Muscle layer of colon (tissue), 2 donors: Measurements from ENCODE around the gene TRAF3IP3.
"Not testable (repeated sequence)": the region's sequence is repeated elsewhere in the genome, so short reads cannot be mapped to it uniquely, and the experiment has no call there.

Experiments used
- H3K27ac ChIP-seq: one replicate; pipeline ENCODE4 v1.7.0; 2013; ENCODE audit warnings: low read depth, mild to moderate bottlenecking, low read length, moderate library complexity
- H3K27me3 ChIP-seq, 2 donors: one replicate each; pipeline ENCODE4 v1.7.0; 2013; ENCODE audit warnings: low read length in 2 of 2, mild to moderate bottlenecking in 2 of 2; ENCODE audit not compliant: insufficient read depth in 2 of 2, control insufficient read depth in 1 of 2
- H3K36me3 ChIP-seq: one replicate; pipeline ENCODE4 v1.7.0; 2013; ENCODE audit warnings: mild to moderate bottlenecking, low read length; ENCODE audit not compliant: insufficient read depth
- H3K4me1 ChIP-seq: one replicate; pipeline ENCODE4 v1.7.0; 2013; ENCODE audit warnings: mild to moderate bottlenecking, low read length; ENCODE audit not compliant: insufficient read depth
- H3K4me3 ChIP-seq, 2 donors: one replicate each; pipeline ENCODE4 v1.7.0; 2013; ENCODE audit warnings: low read length in 2 of 2, low read depth in 1 of 2, mild to moderate bottlenecking in 1 of 2, moderate library complexity in 1 of 2
- H3K9ac ChIP-seq: one replicate; pipeline ENCODE4 v1.7.0; 2013; ENCODE audit warnings: low read length
- H3K9me3 ChIP-seq: one replicate; pipeline ENCODE4 v1.7.0; 2013; ENCODE audit warnings: mild to moderate bottlenecking, low read length
- donor health status: abdominal sarcoma.
- donor health status: Adenocarcinoma of cecum.

The TRAF3IP3 gene

GRCh38 chr1:209786146-209786545 is 30.3 kb downstream of the TRAF3IP3 start:
- peak overlapping the region; percentile 35 for H3K27ac ChIP-seq
- peaks cover 40% of the 10 kb centered on the region for H3K4me1 ChIP-seq
- H3K4me3 ChIP-seq = no peak overlapping the region
- no peak overlapping the region for H3K9ac ChIP-seq
- H3K9me3 ChIP-seq = no peaks in the 10 kb centered on the region
- H3K27me3 ChIP-seq = no peaks in the 10 kb centered on the region
- no peaks in the 10 kb centered on the region for H3K36me3 ChIP-seq

DNA sequence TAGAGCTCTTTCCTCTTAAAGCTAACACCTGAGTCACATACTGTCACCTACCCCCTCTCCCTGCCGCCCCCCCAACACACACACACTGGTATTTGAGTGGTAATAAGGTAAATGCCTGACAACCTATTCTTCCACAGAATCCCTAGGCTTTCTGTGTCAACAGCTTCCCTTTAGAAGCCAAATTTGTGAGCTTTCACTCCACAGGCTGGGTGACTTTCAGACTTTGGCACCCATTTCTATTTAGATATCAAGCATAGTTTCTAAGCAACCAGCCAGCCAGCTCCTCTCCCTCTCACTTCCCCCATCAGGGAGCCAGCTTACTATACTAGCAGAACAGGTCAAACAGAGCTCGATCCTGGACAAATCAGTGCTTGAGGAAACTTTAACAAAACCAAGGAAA is 31.7 kb downstream of the TRAF3IP3 start:
- no peak overlapping the region for H3K4me3 ChIP-seq
- no peaks in the 10 kb centered on the region for H3K9me3 ChIP-seq
- peaks cover 40% of the 10 kb centered on the region for H3K4me1 ChIP-seq
- peak overlapping the region; percentile 74 for H3K27ac ChIP-seq
- no peaks in the 10 kb centered on the region for H3K36me3 ChIP-seq
- no peak overlapping the region for H3K9ac ChIP-seq
- H3K27me3 ChIP-seq = no peaks in the 10 kb centered on the region

DNA sequence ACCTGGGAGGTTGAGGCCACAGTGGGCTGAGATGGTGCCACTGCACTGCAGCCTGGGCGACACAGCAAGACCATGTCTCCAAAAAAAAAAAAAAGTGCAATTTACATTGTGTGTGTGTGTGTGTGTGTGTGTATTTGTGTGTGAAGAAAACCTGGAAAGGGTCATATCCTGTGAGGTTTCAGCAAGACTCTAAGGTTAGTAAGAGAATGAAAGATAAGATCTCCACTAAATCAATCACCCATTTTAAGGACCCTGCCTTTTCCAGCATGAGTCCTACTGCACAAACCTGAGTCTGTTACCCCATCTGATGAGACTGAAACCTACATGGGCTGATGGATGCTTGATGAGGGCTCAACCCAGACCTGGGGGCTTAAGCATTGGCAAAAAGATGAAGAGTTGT is 33.4 kb downstream of the TRAF3IP3 start:
- no peak overlapping the region for H3K9ac ChIP-seq
- no peaks in the 10 kb centered on the region for H3K9me3 ChIP-seq
- no peaks in the 10 kb centered on the region for H3K27me3 ChIP-seq
- peaks cover 30% of the 10 kb centered on the region for H3K4me1 ChIP-seq
- no peak overlapping the region for H3K4me3 ChIP-seq
- H3K36me3 ChIP-seq = no peaks in the 10 kb centered on the region
- no peak overlapping the region for H3K27ac ChIP-seq

- Histone ChIP-seq H3K9ac (no peak overlapping the region), H3K4me1 (peaks cover 25% of the 10 kb centered on the region), H3K9me3 (no peaks in the 10 kb centered on the region), H3K4me3 (no peak overlapping the region), H3K36me3 (no peaks in the 10 kb centered on the region), H3K27ac (no peak overlapping the region), H3K27me3 (no peaks in the 10 kb centered on the region)
These were observed 34.7 kb downstream of the TRAF3IP3 start for GRCh38 chr1:209790286-209791193.

DNA sequence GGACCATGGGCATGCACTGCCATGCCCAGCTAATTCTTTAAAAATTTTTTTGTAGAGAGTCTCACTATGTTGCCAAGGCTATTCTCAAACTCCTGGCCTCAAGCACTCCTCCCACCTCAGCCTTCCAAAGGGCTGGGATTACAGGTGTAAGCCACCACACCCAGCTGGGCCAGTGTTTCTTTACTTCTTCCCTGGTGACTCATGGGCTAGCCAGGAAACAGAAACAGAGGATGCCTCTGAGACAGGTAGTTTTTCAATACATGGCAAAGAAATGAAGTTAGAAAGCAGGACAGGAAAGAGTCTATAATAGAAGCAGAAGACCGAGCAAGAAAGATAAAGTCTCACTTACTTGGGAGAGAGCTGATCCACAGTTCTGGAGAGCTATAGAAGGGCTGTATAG is 36.1 kb downstream of the TRAF3IP3 start:
- Histone ChIP-seq H3K9me3 (no peaks in the 10 kb centered on the region), H3K27me3 (no peaks in the 10 kb centered on the region), H3K4me3 (no peak overlapping the region), H3K36me3 (no peaks in the 10 kb centered on the region), H3K9ac (no peak overlapping the region), H3K4me1 (peaks cover 20% of the 10 kb centered on the region), H3K27ac (no peak overlapping the region)

GRCh38 chr1:209793711-209794110 is 37.9 kb downstream of the TRAF3IP3 start:
- not testable (repeated sequence) for H3K9me3 ChIP-seq, H3K4me3 ChIP-seq, H3K36me3 ChIP-seq, H3K4me1 ChIP-seq, H3K27me3 ChIP-seq, H3K27ac ChIP-seq, H3K9ac ChIP-seq

DNA sequence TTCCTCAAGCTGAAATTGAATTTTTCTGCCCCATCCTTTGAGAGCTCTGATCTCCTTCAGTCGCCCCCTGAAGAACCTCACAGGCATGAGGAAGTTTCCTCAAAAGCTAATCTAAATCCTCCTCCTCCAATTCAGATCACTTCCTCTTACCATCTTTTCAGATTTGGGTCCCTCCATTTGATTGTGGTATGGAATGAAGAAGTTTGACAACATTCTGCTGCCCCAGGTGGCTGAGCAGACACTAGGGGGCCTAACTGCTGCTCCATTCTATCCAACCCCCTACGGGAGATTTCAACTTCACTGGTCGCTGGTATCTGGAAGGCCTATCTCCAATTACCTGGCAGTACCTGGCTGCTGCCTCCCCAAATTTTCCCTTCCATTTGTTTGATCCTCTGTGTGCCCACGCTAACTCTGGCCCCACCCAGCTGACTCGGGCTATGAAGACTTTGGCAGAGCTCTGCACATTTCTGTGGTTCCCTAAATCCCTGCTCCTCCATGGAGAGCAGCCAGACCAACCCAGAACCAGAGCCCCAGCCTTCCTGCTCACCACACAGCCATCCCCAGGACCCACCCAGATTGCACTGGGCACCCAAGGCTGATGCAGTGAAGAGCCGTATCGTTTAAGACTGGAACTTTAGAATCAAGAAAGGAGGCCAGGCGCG is 42.3 kb downstream of the TRAF3IP3 start:
- Histone ChIP-seq H3K4me3 (no peak overlapping the region), H3K27ac (no peak overlapping the region), H3K4me1 (peaks cover 3% of the 10 kb centered on the region), H3K36me3 (no peaks in the 10 kb centered on the region), H3K27me3 (no peaks in the 10 kb centered on the region), H3K9me3 (no peaks in the 10 kb centered on the region), H3K9ac (no peak overlapping the region)

GRCh38 chr1:209800984-209801834 is 45.4 kb downstream of the TRAF3IP3 start:
- H3K4me3 ChIP-seq = no peak overlapping the region
- no peak overlapping the region for H3K27ac ChIP-seq
- no peaks in the 10 kb centered on the region for H3K36me3 ChIP-seq
- no peaks in the 10 kb centered on the region for H3K9me3 ChIP-seq
- H3K27me3 ChIP-seq = no peaks in the 10 kb centered on the region
- H3K9ac ChIP-seq = no peak overlapping the region
- peaks cover 5% of the 10 kb centered on the region for H3K4me1 ChIP-seq

GRCh38 chr1:209802117-209802779 is 46.4 kb downstream of the TRAF3IP3 start:
- Histone ChIP-seq H3K9me3 (no peaks in the 10 kb centered on the region), H3K9ac (no peak overlapping the region), H3K27ac (no peak overlapping the region), H3K27me3 (no peaks in the 10 kb centered on the region), H3K4me3 (no peak overlapping the region), H3K36me3 (no peaks in the 10 kb centered on the region), H3K4me1 (peaks cover 7% of the 10 kb centered on the region)

GRCh38 chr1:209802780-209803152 is 46.9 kb downstream of the TRAF3IP3 start:
- H3K27ac ChIP-seq = no peak overlapping the region
- no peak overlapping the region for H3K9ac ChIP-seq
- H3K4me3 ChIP-seq = no peak overlapping the region
- no peaks in the 10 kb centered on the region for H3K9me3 ChIP-seq
- peaks cover 7% of the 10 kb centered on the region for H3K4me1 ChIP-seq
- H3K27me3 ChIP-seq = no peaks in the 10 kb centered on the region
- H3K36me3 ChIP-seq = no peaks in the 10 kb centered on the region

GRCh38 chr1:209803568-209803967 is 47.7 kb downstream of the TRAF3IP3 start:
- H3K9ac ChIP-seq = no peak overlapping the region
- H3K36me3 ChIP-seq = no peaks in the 10 kb centered on the region
- H3K4me1 ChIP-seq = peaks cover 7% of the 10 kb centered on the region
- H3K27ac ChIP-seq = no peak overlapping the region
- no peak overlapping the region for H3K4me3 ChIP-seq
- no peaks in the 10 kb centered on the region for H3K9me3 ChIP-seq
- no peaks in the 10 kb centered on the region for H3K27me3 ChIP-seq
